Activated CD8-positive, alpha-beta T cell treated with anti-CD3 and anti-CD28 coated beads, Interleukin-2, amount 10 ng/mL, durations not matched to agents 7 days and 5 days (primary cell): Measurements from ENCODE around the gene CDC42EP3. TPM values are rescaled to one million over a fixed set of nuclear protein-coding genes. Genes with fewer than 3 reads are reported as not detected.

Experiments
- ATAC-seq: fragments of 150-1000 bp; cut with Tn5 transposase; one replicate; pipeline ENCODE4 v1.10.0; 2021; ENCODE audit warnings: moderate library complexity
- CTCF ChIA-PET: fragments of 350-600 bp; sonication (Branson Sonifier 250); formaldehyde crosslinking; loops from one replicate; lab custom pipeline; 2021; ENCODE audit warnings: antibody characterized with exemption; lab: Charles Lee
- POLR2A ChIA-PET: fragments of 350-600 bp; sonication (Branson Sonifier 250); formaldehyde crosslinking; loops from one replicate; lab custom pipeline; 2021; ENCODE audit warnings: antibody characterized with exemption; lab: Charles Lee
- DNase-seq: peaks from one replicate; pipeline ENCODE4 v3.0.0-alpha.2; 2020
- H3K27ac Mint-ChIP-seq: one replicate; pipeline ENCODE4 v1.8.0; 2021; ENCODE audit warnings: mild to moderate bottlenecking, mixed read lengths
- H3K27me3 Mint-ChIP-seq: one replicate; pipeline ENCODE4 v1.8.0; 2021; ENCODE audit warnings: low read depth, mixed read lengths
- H3K36me3 Mint-ChIP-seq: one replicate; pipeline ENCODE4 v1.8.0; 2021; ENCODE audit warnings: low read depth, mixed read lengths
- H3K4me1 Mint-ChIP-seq: one replicate; pipeline ENCODE4 v1.8.0; 2021; ENCODE audit warnings: low read depth, mixed read lengths
- H3K4me3 Mint-ChIP-seq: one replicate; pipeline ENCODE4 v1.8.0; 2021; ENCODE audit warnings: mild to moderate bottlenecking, mixed read lengths
- H3K9me3 Mint-ChIP-seq: one replicate; pipeline ENCODE4 v1.8.0; 2022; ENCODE audit warnings: mixed read lengths; ENCODE audit not compliant: insufficient read depth
- total RNA-seq, 2 experiments: library from RNA; stranded (reverse); gene quantifications; one replicate each; pipeline ENCODE4 v1.2.3, GENCODE V29; 2021

Gene CDC42EP3
- total RNA-seq, 2 experiments from 2014 or later = 30.1 to 33.2 TPM

DNA sequence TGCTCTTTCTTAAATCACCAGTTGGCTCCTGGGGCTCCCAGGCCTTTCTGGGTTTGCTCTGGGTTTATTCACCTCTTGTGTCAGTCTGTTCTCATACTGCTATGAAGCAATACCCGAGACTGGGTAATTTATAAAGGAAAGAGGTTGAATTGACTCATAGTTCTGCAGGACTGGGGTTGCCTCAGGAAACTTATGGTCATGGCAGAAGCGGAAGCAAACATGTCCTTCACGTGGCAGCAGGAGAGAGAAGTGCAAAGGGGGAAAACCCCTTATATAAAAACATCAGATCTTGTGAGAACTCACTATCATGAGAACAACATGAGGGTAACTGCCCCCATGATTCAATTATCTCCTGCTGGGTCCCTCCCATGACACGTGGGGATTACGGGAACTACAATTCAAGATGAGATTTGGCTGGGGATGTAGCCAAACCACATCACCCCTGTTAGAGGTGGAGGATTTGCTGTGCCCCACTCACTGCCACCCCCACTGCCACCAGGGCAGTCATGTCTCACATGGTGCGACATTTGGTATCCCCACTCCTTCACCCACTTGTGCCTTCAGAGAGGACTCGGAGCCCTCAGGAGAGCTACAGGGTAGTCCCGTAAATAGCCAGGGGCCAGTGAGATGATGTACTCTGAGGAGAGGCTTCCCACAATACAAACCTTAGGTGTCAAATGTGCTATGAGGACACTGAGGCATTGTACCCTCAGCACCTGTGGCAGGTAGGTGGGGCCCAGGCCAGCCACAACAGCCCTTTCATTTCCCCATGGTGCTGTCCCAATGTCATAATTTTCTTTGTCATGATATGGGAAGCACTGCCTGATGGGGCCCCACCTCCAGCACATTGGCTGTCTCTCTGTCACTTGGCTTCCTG is 35.7 kb downstream of the CDC42EP3 start:
- H3K4me3 Mint-ChIP-seq = peak overlapping the region; percentile 23
- no peaks in the 10 kb centered on the region for H3K9me3 Mint-ChIP-seq
- CTCF ChIA-PET = no interaction called here
- H3K27ac Mint-ChIP-seq = peak overlapping the region; percentile 76
- peak; percentile 92 for ATAC-seq
- peaks cover 46% of the 10 kb centered on the region for H3K4me1 Mint-ChIP-seq
- POLR2A ChIA-PET = interaction anchor here (0.6 to 1.4 kb wide), 2 partner anchors 10 to 12 kb away, joined by 3 to 4 read pairs; no protein-coding TSS in a partner anchor
- no peaks in the 10 kb centered on the region for H3K27me3 Mint-ChIP-seq
- peaks cover 13% of the 10 kb centered on the region for H3K36me3 Mint-ChIP-seq
- peak; percentile 81 for DNase-seq

GRCh38 chr2:37634914-37635503 is 36.4 kb downstream of the CDC42EP3 start:
- H3K4me1 Mint-ChIP-seq = peaks cover 53% of the 10 kb centered on the region
- DNase-seq = no peak
- H3K9me3 Mint-ChIP-seq = no peaks in the 10 kb centered on the region
- no peaks in the 10 kb centered on the region for H3K27me3 Mint-ChIP-seq
- peak overlapping the region; percentile 76 for H3K27ac Mint-ChIP-seq
- H3K4me3 Mint-ChIP-seq = peak overlapping the region; percentile 4
- ATAC-seq = no peak
- peaks cover 12% of the 10 kb centered on the region for H3K36me3 Mint-ChIP-seq
- ChIA-PET POLR2A (interaction anchor here (0.9 to 1.4 kb wide), 3 partner anchors 9 to 52 kb away, joined by 3 to 4 read pairs (median 3); no protein-coding TSS in a partner anchor), CTCF (interaction anchor here (1.1 kb wide), 1 partner anchor 15 kb away, joined by 3 read pairs; no protein-coding TSS in a partner anchor)

- DNase-seq (no peak), ATAC-seq (no peak)
- Mint-ChIP-seq H3K36me3 (peaks cover 12% of the 10 kb centered on the region), H3K27me3 (no peaks in the 10 kb centered on the region), H3K4me1 (peaks cover 56% of the 10 kb centered on the region), H3K9me3 (no peaks in the 10 kb centered on the region), H3K27ac (no peak overlapping the region), H3K4me3 (no peak overlapping the region)
- ChIA-PET CTCF (no interaction called here), POLR2A (no interaction called here)
Measured at GRCh38 chr2:37633845-37634244, 37.6 kb downstream of the CDC42EP3 start.

DNA sequence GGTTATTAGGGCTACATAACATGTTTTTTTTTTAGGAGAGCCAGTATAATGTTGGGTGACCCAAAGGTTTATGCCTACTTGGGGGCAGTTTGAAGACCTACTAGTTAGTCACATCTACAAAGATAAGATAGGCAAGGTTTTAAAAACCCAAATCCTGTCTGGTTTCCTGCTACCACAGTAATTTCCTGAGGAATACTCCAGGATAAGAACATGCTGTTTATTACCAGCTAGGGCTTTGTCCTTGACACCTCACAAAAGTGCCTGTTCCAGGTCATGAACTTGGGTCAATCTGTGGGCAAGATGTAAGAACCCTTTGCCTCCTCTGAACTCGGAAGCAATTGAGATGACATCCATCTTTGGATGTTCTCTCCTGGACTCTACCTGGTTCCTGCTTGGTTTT is 38.2 kb downstream of the CDC42EP3 start:
- no peak for ATAC-seq
- ChIA-PET CTCF (no interaction called here), POLR2A (no interaction called here)
- no peak overlapping the region for H3K4me3 Mint-ChIP-seq
- H3K27ac Mint-ChIP-seq = no peak overlapping the region
- no peaks in the 10 kb centered on the region for H3K27me3 Mint-ChIP-seq
- peaks cover 12% of the 10 kb centered on the region for H3K36me3 Mint-ChIP-seq
- H3K9me3 Mint-ChIP-seq = no peaks in the 10 kb centered on the region
- H3K4me1 Mint-ChIP-seq = peaks cover 56% of the 10 kb centered on the region
- no peak for DNase-seq

DNA sequence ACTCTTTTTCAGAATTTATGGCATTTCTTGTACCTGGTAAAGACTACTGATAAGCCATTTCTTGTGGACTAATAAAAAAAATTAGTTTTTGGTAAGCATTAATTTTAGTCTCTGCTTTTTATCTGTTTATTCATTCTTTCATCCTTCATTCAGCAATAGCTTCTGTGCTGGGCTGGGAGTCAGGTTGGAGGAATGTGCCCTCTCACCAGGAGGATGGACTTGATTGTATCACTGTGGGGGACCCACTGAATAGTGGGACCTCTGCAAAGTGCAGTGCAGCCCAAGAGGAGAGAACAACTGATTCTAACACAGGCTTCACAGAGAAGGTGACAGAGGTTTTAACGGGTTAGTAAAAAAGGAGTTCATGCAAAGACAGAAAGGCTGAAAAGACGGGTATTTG is 39.1 kb downstream of the CDC42EP3 start:
- H3K36me3 Mint-ChIP-seq = peaks cover 12% of the 10 kb centered on the region
- H3K9me3 Mint-ChIP-seq = no peaks in the 10 kb centered on the region
- CTCF ChIA-PET = no interaction called here
- POLR2A ChIA-PET = no interaction called here
- ATAC-seq (no peak), DNase-seq (no peak)
- no peak overlapping the region for H3K4me3 Mint-ChIP-seq
- peaks cover 56% of the 10 kb centered on the region for H3K4me1 Mint-ChIP-seq
- H3K27me3 Mint-ChIP-seq = no peaks in the 10 kb centered on the region
- H3K27ac Mint-ChIP-seq = no peak overlapping the region

DNA sequence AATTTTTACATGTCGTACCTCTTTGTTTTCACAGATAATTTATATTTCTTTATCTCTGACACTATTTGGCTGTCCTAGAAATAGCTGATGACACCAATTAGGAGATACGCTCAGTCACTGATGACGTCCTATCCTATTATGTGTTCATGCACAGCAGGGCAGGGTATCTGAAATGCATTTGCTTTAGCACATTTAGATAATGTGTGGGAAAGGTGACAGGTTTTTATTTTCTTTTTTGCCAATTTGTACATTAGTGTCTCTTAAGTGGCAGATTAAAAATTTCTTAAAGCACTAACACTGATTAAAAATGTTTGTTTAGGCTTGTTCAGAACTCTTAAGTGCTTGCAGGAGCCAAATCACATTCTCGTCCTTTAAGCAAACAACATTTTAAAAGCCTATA is 39.7 kb downstream of the CDC42EP3 start:
- no peak for DNase-seq
- ATAC-seq = no peak
- Mint-ChIP-seq H3K9me3 (no peaks in the 10 kb centered on the region), H3K27ac (no peak overlapping the region), H3K27me3 (no peaks in the 10 kb centered on the region), H3K36me3 (peaks cover 12% of the 10 kb centered on the region), H3K4me1 (peaks cover 59% of the 10 kb centered on the region), H3K4me3 (no peak overlapping the region)
- CTCF ChIA-PET = no interaction called here
- POLR2A ChIA-PET = no interaction called here

- Mint-ChIP-seq H3K4me3 (no peak overlapping the region), H3K27ac (no peak overlapping the region), H3K36me3 (peaks cover 12% of the 10 kb centered on the region), H3K27me3 (no peaks in the 10 kb centered on the region), H3K9me3 (no peaks in the 10 kb centered on the region), H3K4me1 (peaks cover 59% of the 10 kb centered on the region)
- ChIA-PET POLR2A (no interaction called here), CTCF (no interaction called here)
- no peak for DNase-seq
- no peak for ATAC-seq
Measured at GRCh38 chr2:37631292-37631691, 40.1 kb downstream of the CDC42EP3 start.

GRCh38 chr2:37630776-37631175 is 40.7 kb downstream of the CDC42EP3 start:
- Mint-ChIP-seq H3K36me3 (peaks cover 12% of the 10 kb centered on the region), H3K4me3 (no peak overlapping the region), H3K4me1 (peaks cover 59% of the 10 kb centered on the region), H3K27ac (no peak overlapping the region), H3K9me3 (no peaks in the 10 kb centered on the region), H3K27me3 (no peaks in the 10 kb centered on the region)
- ChIA-PET POLR2A (no interaction called here), CTCF (no interaction called here)
- ATAC-seq (no peak), DNase-seq (no peak)

DNA sequence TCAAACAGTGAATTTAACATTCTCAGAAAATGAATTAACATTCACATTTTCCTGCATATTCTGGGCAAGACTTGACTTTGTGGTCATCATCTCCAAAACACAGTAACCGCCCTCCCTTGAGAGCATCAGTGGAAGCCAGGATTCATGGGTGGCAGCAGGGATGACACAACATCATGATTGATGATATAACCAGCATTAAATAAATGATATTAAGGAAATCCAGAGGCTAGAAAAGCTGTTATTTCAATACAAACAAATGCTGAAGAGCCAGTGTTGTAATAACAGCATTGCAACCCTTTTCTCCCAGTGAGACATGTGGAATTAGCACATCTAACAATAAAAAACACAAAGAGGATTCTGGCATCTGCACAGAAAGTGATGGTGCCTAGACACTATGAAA is 41.1 kb downstream of the CDC42EP3 start:
- ATAC-seq = no peak
- POLR2A ChIA-PET = no interaction called here
- H3K4me1 Mint-ChIP-seq = peaks cover 59% of the 10 kb centered on the region
- CTCF ChIA-PET = no interaction called here
- H3K4me3 Mint-ChIP-seq = no peak overlapping the region
- DNase-seq = no peak
- H3K27me3 Mint-ChIP-seq = no peaks in the 10 kb centered on the region
- H3K9me3 Mint-ChIP-seq = no peaks in the 10 kb centered on the region
- H3K27ac Mint-ChIP-seq = no peak overlapping the region
- peaks cover 12% of the 10 kb centered on the region for H3K36me3 Mint-ChIP-seq

- Mint-ChIP-seq H3K4me1 (peaks cover 59% of the 10 kb centered on the region), H3K4me3 (no peak overlapping the region), H3K27me3 (no peaks in the 10 kb centered on the region), H3K36me3 (peaks cover 11% of the 10 kb centered on the region), H3K27ac (no peak overlapping the region), H3K9me3 (no peaks in the 10 kb centered on the region)
- ATAC-seq = no peak
- POLR2A ChIA-PET = no interaction called here
- no peak for DNase-seq
- CTCF ChIA-PET = interaction anchor here (0.7 to 1.8 kb wide), 2 partner anchors 19 to 47 kb away, joined by 3 to 5 read pairs; no protein-coding TSS in a partner anchor
Measured at GRCh38 chr2:37629529-37629928, 41.9 kb downstream of the CDC42EP3 start.

GRCh38 chr2:37627710-37628109 is 43.7 kb downstream of the CDC42EP3 start:
- ATAC-seq (no peak), DNase-seq (no peak)
- peaks cover 60% of the 10 kb centered on the region for H3K4me1 Mint-ChIP-seq
- no peak overlapping the region for H3K4me3 Mint-ChIP-seq
- peaks cover 13% of the 10 kb centered on the region for H3K36me3 Mint-ChIP-seq
- no peak overlapping the region for H3K27ac Mint-ChIP-seq
- H3K9me3 Mint-ChIP-seq = no peaks in the 10 kb centered on the region
- H3K27me3 Mint-ChIP-seq = no peaks in the 10 kb centered on the region
- POLR2A ChIA-PET = no interaction called here
- CTCF ChIA-PET = interaction anchor here (1.8 kb wide), 1 partner anchor 45 kb away, joined by 5 read pairs; no protein-coding TSS in a partner anchor
